GM19023 (cell line): Measurements from ENCODE around the gene SEC22C.

Experiments
- ATAC-seq: cut with Tn5 transposase; IDR thresholded peaks from one replicate; pipeline ENCODE4 v1.9.1; 2021; ENCODE audit warnings: mild to moderate bottlenecking, moderate library complexity; ENCODE audit not compliant: unreplicated experiment

SEC22C gene

GRCh38 chr3:42539871-42540714, 41.7 kb downstream of the SEC22C start:
- ATAC-seq, result peak; percentile 55

GRCh38 chr3:42537350-42537749, 44.4 kb downstream of the SEC22C start:
- ATAC-seq, result no peak

DNA sequence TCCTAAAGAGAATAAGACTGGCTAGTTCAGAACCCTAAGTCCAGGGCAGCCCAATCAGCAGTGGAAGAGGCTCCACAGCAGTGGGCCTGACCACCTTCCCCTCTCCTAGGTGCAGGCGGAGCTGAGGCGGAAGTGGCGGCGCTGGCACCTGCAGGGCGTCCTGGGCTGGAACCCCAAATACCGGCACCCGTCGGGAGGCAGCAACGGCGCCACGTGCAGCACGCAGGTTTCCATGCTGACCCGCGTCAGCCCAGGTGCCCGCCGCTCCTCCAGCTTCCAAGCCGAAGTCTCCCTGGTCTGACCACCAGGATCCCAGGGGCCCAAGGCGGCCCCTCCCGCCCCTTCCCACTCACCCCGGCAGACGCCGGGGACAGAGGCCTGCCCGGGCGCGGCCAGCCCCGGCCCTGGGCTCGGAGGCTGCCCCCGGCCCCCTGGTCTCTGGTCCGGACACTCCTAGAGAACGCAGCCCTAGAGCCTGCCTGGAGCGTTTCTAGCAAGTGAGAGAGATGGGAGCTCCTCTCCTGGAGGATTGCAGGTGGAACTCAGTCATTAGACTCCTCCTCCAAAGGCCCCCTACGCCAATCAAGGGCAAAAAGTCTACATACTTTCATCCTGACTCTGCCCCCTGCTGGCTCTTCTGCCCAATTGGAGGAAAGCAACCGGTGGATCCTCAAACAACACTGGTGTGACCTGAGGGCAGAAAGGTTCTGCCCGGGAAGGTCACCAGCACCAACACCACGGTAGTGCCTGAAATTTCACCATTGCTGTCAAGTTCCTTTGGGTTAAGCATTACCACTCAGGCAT, 45.6 kb downstream of the SEC22C start:
- no peak for ATAC-seq

- no peak for ATAC-seq
Measured at GRCh38 chr3:42533161-42533897, 48.4 kb downstream of the SEC22C start.

DNA sequence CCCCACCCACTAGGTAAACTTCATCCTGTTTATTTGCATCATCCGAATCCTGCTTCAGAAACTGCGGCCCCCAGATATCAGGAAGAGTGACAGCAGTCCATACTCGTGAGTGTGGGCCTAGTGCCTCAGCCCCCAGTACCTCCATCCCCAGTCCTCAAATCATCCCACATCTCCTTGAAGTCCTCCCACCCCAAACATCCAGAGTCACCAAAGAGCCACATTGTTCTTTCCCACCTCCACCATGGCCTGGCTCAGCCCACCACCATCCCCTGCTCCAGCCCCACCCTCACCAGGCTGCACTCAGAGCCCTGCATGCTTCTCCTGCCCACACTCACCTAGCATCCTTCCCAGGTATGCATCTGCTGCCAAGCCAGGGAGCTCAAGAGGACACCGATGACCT, 49.5 kb downstream of the SEC22C start:
- ATAC-seq, result no peak

DNA sequence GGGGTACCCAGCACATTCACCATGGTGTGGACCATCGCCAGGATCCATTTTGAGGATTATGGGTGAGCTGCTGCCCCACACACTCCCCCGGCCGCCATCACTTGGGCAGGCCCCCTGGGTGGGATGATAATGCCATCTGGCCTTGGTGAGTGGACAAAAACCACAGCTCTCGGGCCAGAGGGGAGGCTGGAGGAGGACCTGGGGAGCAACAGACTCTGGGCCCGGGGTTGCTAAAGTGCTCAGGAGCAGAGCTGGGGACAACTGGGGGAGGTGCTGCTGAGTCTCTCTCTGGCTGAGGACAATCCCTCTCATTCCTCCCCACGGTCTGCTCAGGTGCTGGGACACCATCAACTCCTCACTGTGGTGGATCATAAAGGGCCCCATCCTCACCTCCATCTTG, 50.3 kb downstream of the SEC22C start:
- ATAC-seq, result no peak

DNA sequence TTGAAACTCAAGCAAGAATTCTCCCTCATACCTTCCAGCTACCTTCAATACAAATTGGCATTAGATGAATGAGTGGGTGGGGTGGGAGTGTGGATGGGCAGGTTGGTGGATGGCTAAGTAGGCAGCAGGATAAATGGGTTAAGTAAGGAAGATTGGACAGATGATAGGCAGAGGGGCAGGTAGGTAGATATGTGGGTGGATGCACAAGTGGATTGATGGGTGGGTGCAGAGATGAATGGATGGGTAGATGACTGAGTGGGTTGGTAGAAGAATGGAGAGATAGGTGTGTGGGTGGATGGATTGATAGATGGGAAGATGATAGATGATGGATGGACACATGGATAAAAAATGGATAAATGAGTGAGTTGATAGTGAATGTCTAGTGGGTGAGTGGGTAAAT, 51.7 kb downstream of the SEC22C start:
- no peak for ATAC-seq

GRCh38 chr3:42529468-42529867, 52.3 kb downstream of the SEC22C start:
- ATAC-seq, result no peak

GRCh38 chr3:42527368-42527917, 54.3 kb downstream of the SEC22C start:
- no peak for ATAC-seq

GRCh38 chr3:42526616-42527367, 55.0 kb downstream of the SEC22C start:
- ATAC-seq, result peak; percentile 54

- ATAC-seq, result no peak
Measured at GRCh38 chr3:42525736-42526345, 55.9 kb downstream of the SEC22C start.

DNA sequence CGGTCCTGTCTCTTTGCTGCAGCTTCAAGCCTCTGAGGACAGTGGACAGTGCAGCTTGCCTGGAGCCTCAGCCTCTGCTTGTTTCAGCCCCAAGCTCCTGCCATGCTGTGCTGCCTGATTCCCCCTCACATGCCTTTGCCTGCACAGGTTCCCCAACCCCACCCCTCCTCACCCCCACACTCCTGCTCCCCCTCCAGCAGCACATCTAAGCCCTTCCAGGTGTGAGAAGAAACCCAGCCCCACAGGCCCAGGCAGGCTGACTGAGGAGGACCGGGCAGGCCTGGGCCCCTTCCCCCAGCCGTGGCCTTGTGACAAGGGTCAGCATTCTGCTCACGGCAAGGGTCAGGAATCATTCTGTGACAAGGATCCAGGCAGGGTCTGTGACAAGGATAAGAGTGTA, 56.6 kb downstream of the SEC22C start:
- no peak for ATAC-seq

GRCh38 chr3:42524751-42525150, 57.0 kb downstream of the SEC22C start:
- ATAC-seq, result no peak

- no peak for ATAC-seq
Measured at GRCh38 chr3:42520906-42521305, 60.9 kb downstream of the SEC22C start.

- ATAC-seq, result no peak
Measured at GRCh38 chr3:42520336-42520735, 61.4 kb downstream of the SEC22C start.

- no peak for ATAC-seq
Measured at GRCh38 chr3:42519568-42519962, 62.2 kb downstream of the SEC22C start.

- ATAC-seq, result no peak
Measured at GRCh38 chr3:42518800-42519567, 62.8 kb downstream of the SEC22C start.

DNA sequence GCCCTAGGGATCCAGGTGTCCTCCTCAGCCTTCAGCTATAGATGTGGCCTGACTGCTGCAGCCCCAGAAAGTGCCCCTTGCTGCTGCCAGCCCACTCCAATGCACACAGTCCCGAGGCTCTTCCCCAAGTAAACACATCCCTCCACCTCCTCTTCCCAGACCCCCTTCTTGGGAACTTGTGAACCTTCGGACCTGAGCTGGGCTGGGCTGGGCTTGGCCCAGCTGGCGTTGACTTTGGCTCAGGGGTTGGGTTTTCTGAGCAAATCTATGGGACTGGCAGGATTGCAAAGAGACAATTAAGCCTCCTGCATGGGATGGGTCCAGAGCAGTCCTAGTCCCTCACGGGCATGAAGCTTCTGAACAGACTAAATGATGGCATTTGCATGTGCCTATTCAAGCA, 64.7 kb downstream of the SEC22C start:
- no peak for ATAC-seq

DNA sequence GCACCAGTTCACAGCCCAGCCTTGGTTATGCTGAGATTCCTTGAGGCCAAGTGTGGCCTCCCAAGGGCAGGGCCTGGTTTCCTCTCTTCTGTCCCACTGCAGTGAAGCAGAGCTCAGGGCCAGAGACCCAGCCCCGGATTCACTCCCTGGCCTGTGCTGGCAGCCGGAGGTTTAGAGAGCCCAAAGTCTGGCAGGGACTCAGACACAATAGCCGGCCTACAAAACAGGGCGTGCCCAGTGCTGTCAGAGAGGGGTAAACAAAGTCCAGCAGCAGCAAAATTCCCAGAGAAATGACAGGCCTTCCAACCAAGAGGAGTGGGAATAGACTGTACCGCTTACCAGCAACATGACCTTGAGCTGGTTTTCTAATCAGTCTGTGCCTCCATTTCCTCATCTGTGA, 65.3 kb downstream of the SEC22C start:
- ATAC-seq, result no peak
